Renal cortex interstitium (tissue), 11 donors: ENCODE data around the gene HOXA2. TPM values are rescaled to one million over a fixed set of nuclear protein-coding genes. Genes with fewer than 3 reads are reported as not detected.

Experiments used
- DNase-seq, 11 donors: peaks; one replicate each; pipeline ENCODE4 v3.0.0-alpha.2; 2013; ENCODE audit warnings: low read depth in 9 of 11, low spot score in 4 of 11; ENCODE audit errors: extremely low read depth in 1 of 11
- polyA plus RNA-seq, 3 donors: library from polyadenylated mRNA; unstranded; fragments of 120-200 nt; gene quantifications; one replicate each; pipeline ENCODE4 v1.2.1, GENCODE V29; 2013; ENCODE audit not compliant: insufficient read length in 3 of 3

HOXA2 gene
- polyA plus RNA-seq, 3 donors = 10.8 to 11.1 (median 10.8) TPM

DNA sequence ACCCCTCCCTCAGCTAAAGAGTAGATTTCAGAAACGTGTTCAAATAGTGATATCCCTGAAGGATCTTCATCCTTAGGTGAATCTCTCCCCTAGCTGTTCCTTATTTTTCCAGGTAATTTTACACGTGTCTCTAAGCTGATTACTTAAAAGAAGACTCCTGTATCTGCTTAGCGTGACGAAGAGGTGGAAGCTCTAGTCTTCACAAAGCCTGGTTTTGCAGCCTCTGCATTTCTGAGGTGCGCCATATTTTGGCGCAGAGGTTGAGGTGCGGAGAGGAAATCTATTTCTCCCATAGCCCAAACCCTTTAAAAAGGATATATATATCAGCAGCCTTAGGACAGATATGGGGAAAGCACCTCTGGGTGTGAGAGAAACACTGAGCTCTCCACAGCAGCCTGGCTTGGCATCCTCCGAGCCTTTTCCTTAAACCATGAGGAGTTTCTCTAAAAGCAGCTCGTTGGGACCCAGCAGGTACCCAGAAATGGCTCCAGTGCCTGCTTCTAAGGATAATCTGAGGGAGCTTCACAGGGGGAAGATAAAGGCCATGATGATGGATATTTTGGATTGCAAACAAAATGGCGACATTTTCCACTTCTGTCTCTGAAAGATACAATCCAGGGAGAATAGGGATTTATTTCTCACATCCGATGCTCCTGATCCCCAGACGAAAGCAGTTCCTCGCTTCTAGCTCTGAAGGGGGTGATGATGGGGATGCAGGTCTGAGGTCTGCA is 3.0 kb upstream of the HOXA2 start:
- DNase-seq = peak in 2 of 11 donors; percentile 8 to 12

DNA sequence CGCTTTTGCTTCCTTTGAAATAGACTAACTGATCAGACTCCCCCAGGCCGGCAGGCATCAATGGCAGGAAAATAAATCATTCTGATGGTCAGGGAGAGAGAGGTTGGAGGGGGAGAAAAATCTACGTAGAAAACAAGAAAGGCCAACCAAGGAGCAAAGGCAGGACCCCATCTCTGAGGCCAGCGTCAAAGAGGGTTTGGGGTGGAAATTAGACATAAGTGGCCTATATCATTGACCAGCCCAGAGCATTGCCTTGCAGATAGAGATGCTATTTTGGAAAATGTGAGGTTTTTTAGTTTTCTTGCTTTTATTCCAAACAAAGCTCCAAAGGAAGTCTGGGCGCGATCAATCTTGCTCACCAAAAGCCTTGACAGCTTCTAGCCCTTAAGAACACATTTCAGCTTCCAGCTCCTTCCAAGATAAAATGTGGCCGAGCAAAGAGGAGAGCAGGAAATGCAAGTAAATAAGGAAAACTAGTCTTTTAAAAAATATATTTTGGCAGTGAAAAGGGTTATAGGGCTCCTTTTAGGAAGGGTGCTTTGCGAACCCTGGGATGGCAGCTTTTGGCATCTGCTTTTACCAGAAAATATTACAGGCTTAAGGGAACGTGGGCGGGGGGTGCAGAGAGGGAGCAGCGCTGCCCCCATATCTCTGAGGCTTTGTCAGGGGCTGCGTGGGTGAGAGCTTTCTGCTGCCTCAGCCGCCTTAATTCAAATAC is 2.0 kb upstream of the HOXA2 start:
- DNase-seq = peak in 4 of 11 donors; percentile 62 to 81 (median 75)

- DNase-seq = peak in 4 of 11 donors; percentile 34 to 48 (median 45)
Observed at GRCh38 chr7:27103489-27104226, 1.2 kb upstream of the HOXA2 start.

DNA sequence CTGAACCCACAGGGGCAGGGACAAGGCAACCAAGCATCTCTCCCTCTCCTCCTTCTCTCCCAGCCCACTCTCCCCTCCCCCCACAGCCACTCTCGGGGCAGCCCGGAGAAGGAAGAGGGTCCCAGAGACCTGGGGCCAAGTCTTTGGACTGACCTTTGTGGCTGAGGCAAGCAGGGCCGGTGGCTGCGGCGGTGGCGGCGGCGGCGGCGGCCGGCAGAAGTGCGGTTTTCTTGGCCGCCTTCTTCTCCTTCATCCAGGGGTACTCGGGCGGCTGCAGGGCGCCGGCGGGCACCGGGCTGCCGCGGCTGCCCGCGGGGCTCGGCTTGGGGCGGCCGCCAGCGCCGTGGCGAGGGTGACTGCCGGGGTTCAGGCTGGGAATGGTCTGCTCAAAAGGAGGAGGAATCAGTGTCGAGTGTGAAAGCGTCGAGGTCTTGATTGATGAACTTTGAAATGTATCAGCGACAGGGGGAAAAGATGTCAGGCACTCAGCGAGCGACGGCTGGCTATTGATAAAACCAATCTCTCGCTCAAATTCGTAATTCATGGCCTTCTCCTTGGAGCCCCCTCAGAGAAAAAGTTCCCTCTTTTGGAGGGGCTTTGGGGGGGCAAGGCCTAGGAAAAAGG is 414 bp downstream of the HOXA2 start:
- DNase-seq = peak in 3 of 11 donors; percentile 39 to 51 (median 48)

DNA sequence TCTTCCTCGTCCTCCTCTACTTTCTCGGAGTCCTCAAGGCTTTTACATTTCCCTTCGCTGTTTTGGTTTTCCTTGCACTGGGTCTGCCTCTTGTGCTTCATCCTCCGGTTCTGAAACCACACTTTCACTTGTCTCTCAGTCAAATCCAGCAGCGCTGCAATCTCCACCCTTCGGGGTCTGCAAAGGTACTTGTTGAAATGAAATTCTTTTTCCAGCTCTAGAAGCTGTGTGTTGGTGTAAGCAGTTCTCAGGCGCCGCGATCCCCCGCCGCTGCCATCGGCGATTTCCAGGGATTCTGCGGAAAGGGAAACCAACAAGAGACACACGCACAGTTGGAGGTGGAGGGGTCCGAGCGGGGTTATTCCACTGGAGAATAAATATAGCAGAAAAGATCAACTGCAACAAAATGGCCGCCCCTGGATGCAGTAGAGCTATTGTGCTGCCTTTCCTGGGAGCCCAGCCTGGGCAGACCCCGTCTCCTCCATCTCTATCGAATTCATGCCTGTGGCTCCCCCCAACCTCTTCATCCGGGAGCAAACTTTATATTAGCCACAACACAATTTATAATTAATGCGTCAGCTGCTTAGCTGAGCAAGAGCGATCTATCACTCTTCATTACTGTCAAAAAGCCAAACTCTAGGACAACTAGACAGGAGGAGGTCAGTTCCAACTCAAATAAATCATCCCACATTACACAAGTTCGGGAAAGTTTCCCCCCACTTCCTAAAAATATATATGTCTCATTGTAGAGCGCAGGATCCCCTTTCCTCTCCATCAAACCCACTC is 1.1 kb downstream of the HOXA2 start:
- peak in 5 of 11 donors; percentile 71 to 86 (median 78) for DNase-seq

DNA sequence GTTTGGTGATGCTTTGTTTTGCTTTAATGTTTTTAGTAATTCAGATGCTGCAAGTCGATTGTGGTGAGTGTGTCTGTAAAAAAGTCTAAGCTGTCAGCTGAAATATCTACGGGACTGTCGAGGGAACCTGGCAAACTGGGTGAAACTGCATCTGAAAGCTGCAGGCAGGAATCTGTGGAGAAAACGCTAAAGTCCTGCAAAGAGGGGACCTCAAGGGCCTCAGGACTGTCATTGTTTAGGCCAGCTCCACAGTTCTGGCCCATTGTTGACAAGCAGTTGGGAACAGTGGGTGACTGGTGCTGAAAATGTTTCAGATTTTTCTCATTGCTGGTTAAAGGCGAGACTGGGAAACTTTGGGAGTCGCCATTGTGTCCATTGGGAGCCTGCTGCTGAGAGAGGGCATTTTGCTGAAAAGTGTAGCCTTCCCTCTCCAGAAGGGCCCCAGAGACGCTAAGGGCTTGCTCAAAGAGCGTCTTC is 1.8 kb downstream of the HOXA2 start:
- peak in 3 of 11 donors; percentile 34 to 43 (median 41) for DNase-seq

DNA sequence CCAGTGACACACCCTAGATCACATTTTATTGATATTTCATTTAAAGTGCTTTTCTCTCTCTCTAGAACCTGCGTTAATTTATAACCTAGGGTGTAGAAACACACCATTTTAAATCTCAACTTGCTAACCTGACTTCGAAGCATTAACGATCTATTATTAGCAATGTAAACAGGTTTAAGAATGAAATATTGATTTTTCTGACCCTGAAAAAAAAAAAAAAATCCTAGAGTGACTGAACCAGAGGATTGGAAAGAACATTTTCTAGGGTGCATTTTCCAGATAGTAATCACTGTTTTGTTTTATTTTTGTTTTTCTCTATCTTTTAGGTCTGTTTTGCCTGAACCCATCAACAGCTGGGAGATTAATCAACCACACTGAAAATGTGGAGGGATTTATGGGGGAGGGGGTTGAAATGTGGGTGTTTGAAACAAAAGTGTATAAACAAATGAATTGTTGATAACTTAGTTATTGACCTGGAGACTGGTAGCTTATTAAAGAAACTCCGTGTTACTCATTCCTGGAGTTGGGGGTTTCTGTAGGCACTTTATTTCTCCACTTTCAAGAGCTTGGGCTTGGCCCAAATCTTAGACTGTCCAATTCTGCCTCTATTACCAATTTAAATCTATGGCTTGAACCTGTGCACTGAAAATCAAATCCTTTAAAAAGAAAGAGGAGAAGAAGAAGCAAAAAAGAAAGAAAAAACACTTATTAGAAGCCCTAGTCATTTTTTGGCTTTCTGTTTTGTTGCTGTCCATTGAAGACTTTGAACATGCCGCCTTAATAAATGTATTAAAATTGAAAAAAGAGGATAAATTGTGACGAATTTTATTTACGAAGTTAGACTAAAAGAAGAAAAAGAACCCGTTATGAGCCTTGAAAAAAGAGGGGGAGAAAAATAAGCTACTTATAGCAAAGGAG is 2.8 kb downstream of the HOXA2 start:
- DNase-seq = peak in 1 of 11 donors; percentile 34

DNA sequence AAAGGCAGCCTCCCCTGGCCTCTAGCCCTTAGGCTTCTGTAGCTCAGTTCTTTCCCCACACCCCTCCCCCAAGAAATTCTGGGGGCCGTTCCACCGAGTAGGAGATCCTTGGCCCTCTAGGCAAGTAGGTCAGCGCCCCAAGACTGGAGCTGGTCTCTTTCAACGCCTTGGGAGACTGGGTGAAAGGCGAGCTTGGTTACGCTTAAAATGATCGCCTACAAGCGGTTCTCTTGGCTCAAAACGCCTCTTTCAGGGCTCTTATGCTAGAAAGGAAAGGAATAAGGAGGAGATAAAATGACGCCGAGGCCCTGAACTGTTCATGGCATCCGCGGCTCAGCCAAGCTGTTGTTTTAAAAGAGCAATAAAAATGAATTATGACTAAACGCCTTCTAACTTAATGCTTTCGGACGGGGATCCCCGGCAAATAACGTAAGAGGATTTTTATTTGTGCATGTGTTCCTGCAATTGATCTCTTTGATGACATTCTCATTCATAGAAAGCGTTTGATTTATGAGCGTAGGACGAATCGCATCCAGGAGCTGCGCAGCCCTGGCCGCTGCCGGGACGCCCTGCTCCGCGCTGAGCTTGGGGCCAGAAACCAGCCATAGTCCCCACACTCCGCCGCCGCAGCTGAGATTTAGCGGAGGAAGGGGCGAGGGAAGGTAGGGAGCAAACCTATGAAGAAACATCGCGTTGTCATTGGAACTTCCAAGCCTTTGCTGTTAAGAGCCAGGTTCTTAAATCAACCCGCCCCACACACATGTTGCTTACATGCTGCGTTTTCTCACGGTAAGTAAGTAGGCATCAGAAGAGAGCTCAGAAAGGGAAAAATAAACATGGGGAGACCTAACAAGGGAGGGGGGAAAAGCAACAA is 3.7 kb downstream of the HOXA2 start:
- DNase-seq = peak in 3 of 11 donors; percentile 78 to 84 (median 82)

GRCh38 chr7:27097686-27098577 is 4.6 kb downstream of the HOXA2 start:
- DNase-seq = no peak

DNA sequence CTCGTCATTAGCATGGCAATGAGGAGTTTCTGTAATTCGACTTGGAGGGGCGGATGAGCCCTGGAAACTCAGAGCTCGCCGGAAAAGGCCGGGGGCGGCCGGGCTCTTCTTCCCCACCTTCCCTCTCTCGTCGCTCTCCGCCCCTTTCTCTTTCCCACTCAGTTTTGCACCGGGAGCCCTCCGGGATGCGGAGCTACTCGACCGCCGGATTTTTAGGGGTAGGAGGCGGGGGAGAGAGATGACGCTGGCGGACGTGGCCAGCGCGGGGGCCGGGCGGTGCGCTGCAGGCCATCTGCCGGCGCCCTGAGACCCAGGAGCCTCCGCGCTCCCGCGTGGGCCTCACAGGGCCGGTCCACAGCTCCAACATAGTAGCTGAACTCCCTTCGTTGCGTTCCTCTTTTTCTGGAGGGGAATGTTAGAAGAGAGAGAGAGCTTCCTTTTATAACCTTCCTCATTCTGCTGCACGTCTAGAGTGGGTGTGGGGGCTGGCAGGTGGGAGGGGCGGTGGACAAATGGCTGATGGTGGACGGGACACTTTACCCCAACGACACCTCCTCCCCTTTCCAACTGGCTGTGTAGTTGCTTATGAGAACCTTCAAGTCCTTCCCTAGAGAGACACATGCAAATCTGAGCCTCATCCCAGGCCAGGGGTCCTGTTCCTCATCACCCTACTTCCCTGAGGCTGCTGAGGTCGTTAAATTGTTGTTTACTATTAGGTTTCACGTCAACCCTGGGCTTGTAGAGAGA is 5.5 kb downstream of the HOXA2 start:
- peak in 2 of 11 donors; percentile 40 to 48 for DNase-seq

GRCh38 chr7:27095897-27096767 is 6.4 kb downstream of the HOXA2 start, which contains the start of gene HOXA1:
Gene HOXA1 (minus strand): TSS chr7:27096000. CDS start chr7:27095912, 88 bp downstream.
- DNase-seq = peak in 9 of 11 donors; percentile 78 to 93 (median 89)

- no peak for DNase-seq
Observed at GRCh38 chr7:27095050-27095896, 7.2 kb downstream of the HOXA2 start.
